IPS-18c (cell line): ENCODE results near the gene FAM131B.

Experiments used
- H3K4me3 ChIP-seq: 2 replicates; pipeline ENCODE4 v1.7.0; 2013; ENCODE audit warnings: low read depth, mild to moderate bottlenecking, low read length, moderate library complexity; ENCODE audit not compliant: insufficient read depth
- H3K9me3 ChIP-seq: one replicate; pipeline ENCODE4 v1.6.1; 2013; ENCODE audit warnings: mild to moderate bottlenecking, low read length, moderate library complexity; ENCODE audit not compliant: control insufficient read depth, insufficient read depth

Gene FAM131B

GRCh38 chr7:143351574-143351973 is 10.9 kb downstream of the FAM131B start:
- H3K4me3 ChIP-seq = no peak overlapping the region
- no peaks in the 10 kb centered on the region for H3K9me3 ChIP-seq

GRCh38 chr7:143351060-143351459 is 11.5 kb downstream of the FAM131B start:
- Histone ChIP-seq H3K9me3 (no peaks in the 10 kb centered on the region), H3K4me3 (no peak overlapping the region)

GRCh38 chr7:143347950-143348349 is 14.6 kb downstream of the FAM131B start:
- no peak overlapping the region for H3K4me3 ChIP-seq
- H3K9me3 ChIP-seq = no peaks in the 10 kb centered on the region

GRCh38 chr7:143346018-143346417 is 16.5 kb downstream of the FAM131B start:
- Histone ChIP-seq H3K9me3 (no peaks in the 10 kb centered on the region), H3K4me3 (0 out of 2 replicates have a peak overlapping the region, but pooled peaks have one; percentile 25)

GRCh38 chr7:143345428-143345900 is 17.0 kb downstream of the FAM131B start:
- H3K9me3 ChIP-seq = no peaks in the 10 kb centered on the region
- peak overlapping the region; percentile 25; the same call in 1 of the 2 replicates for H3K4me3 ChIP-seq

GRCh38 chr7:143343596-143343995 is 18.9 kb downstream of the FAM131B start:
- Histone ChIP-seq H3K4me3 (no peak overlapping the region), H3K9me3 (no peaks in the 10 kb centered on the region)

- Histone ChIP-seq H3K9me3 (no peaks in the 10 kb centered on the region), H3K4me3 (no peak overlapping the region)
Observed at GRCh38 chr7:143341842-143342241, 20.7 kb downstream of the FAM131B start.

GRCh38 chr7:143337216-143337615 is 25.3 kb downstream of the FAM131B start:
- H3K4me3 ChIP-seq = no peak overlapping the region
- H3K9me3 ChIP-seq = no peaks in the 10 kb centered on the region

- H3K4me3 ChIP-seq = no peak overlapping the region
- no peaks in the 10 kb centered on the region for H3K9me3 ChIP-seq
Observed at GRCh38 chr7:143334244-143334643, 28.3 kb downstream of the FAM131B start.

GRCh38 chr7:143331179-143331801 is 31.2 kb downstream of the FAM131B start:
- no peak overlapping the region for H3K4me3 ChIP-seq
- H3K9me3 ChIP-seq = no peaks in the 10 kb centered on the region

GRCh38 chr7:143329471-143330170 is 32.9 kb downstream of the FAM131B start:
- H3K9me3 ChIP-seq = no peaks in the 10 kb centered on the region
- H3K4me3 ChIP-seq = no peak overlapping the region

- Histone ChIP-seq H3K4me3 (no peak overlapping the region), H3K9me3 (no peaks in the 10 kb centered on the region)
Observed at GRCh38 chr7:143327903-143328302, 34.6 kb downstream of the FAM131B start.

GRCh38 chr7:143325240-143325639 is 37.3 kb downstream of the FAM131B start:
- H3K4me3 ChIP-seq = no peak overlapping the region
- no peaks in the 10 kb centered on the region for H3K9me3 ChIP-seq

GRCh38 chr7:143323653-143324052 is 38.9 kb downstream of the FAM131B start:
- no peak overlapping the region for H3K4me3 ChIP-seq
- H3K9me3 ChIP-seq = no peaks in the 10 kb centered on the region

GRCh38 chr7:143322760-143323633 is 39.5 kb downstream of the FAM131B start:
- no peak overlapping the region for H3K4me3 ChIP-seq
- no peaks in the 10 kb centered on the region for H3K9me3 ChIP-seq

GRCh38 chr7:143321734-143322133 is 40.8 kb downstream of the FAM131B start:
- H3K9me3 ChIP-seq = no peaks in the 10 kb centered on the region
- no peak overlapping the region for H3K4me3 ChIP-seq

- Histone ChIP-seq H3K9me3 (no peaks in the 10 kb centered on the region), H3K4me3 (no peak overlapping the region)
Observed at GRCh38 chr7:143321242-143321641, 41.3 kb downstream of the FAM131B start.

GRCh38 chr7:143320620-143321019 is 41.9 kb downstream of the FAM131B start:
- Histone ChIP-seq H3K9me3 (no peaks in the 10 kb centered on the region), H3K4me3 (no peak overlapping the region)
